ENCODE data around the gene ITSN2. TPM values are rescaled to one million over a fixed set of nuclear protein-coding genes. Genes with fewer than 3 reads are reported as not detected.

Gene ITSN2
- total RNA-seq, 1 donor from 2014 or later = 28.6 TPM

DNA sequence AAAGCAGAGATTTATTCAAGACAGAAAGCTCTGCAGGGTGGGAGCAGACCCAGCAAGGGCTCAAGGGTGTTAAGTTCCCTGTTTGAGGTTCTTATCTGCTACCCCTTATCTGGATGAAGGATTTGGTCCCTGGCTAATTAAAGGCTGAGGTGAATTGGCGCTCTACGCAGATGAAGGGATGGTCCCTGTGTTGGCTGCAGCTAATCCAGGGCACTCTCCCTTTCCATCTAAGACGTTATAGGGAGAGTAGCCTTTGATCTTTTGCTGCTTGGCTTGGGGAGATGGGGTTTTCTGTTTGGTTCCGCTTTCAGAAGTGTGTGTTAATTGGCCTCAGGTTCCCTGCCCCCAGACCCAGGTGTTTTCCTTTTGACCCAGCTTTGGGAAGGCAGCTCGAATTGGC is 168.5 kb downstream of the ITSN2 start:
- TF ChIP-seq, protein P1, sequence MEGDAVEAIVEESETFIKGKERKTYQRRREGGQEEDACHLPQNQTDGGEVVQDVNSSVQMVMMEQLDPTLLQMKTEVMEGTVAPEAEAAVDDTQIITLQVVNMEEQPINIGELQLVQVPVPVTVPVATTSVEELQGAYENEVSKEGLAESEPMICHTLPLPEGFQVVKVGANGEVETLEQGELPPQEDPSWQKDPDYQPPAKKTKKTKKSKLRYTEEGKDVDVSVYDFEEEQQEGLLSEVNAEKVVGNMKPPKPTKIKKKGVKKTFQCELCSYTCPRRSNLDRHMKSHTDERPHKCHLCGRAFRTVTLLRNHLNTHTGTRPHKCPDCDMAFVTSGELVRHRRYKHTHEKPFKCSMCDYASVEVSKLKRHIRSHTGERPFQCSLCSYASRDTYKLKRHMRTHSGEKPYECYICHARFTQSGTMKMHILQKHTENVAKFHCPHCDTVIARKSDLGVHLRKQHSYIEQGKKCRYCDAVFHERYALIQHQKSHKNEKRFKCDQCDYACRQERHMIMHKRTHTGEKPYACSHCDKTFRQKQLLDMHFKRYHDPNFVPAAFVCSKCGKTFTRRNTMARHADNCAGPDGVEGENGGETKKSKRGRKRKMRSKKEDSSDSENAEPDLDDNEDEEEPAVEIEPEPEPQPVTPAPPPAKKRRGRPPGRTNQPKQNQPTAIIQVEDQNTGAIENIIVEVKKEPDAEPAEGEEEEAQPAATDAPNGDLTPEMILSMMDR (IDR thresholded peaks at IDR 0.05) = no peak
- no peaks in the 10 kb centered on the region for H3K27me3 Mint-ChIP-seq (ENCODE audit: low read depth)
- no peak for DNase-seq (ENCODE audit: low spot score)
- peaks cover 25% of the 10 kb centered on the region for H3K9me3 Mint-ChIP-seq (ENCODE audit: low read depth)
- H3K4me3 Mint-ChIP-seq (ENCODE audit: unreplicated experiment) = no peak overlapping the region
- no peaks in the 10 kb centered on the region for H3K4me1 Mint-ChIP-seq (ENCODE audit: low read depth)
- no peak overlapping the region for H3K27ac Mint-ChIP-seq (ENCODE audit: unreplicated experiment)
- peaks cover 9% of the 10 kb centered on the region for H3K36me3 Mint-ChIP-seq (ENCODE audit: low read depth)

DNA sequence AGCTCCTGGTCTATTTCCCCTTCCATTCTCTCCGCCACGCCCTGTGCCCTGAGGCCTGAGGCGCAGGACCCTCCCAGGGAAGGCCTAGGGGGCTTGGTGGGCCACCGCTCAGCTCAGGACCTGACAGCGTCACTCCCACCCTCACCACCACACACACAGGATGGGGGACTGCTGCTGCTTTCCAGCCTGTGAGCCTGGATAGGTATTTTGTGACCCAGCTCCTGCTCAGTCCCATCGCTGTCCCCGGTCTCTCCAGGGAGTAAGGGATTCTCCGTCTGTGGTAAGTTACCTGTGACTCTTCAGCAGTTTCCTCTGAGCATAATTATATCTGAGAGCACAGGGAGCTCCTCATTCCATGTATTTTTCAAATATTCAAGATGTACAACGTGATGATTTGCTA is 169.2 kb downstream of the ITSN2 start:
- H3K27me3 Mint-ChIP-seq (ENCODE audit: low read depth) = no peaks in the 10 kb centered on the region
- no peaks in the 10 kb centered on the region for H3K4me1 Mint-ChIP-seq (ENCODE audit: low read depth)
- H3K4me3 Mint-ChIP-seq (ENCODE audit: unreplicated experiment) = no peak overlapping the region
- peaks cover 18% of the 10 kb centered on the region for H3K9me3 Mint-ChIP-seq (ENCODE audit: low read depth)
- TF ChIP-seq, protein P1 (IDR thresholded peaks at IDR 0.05) = no peak
- H3K36me3 Mint-ChIP-seq (ENCODE audit: low read depth) = peaks cover 9% of the 10 kb centered on the region
- DNase-seq (ENCODE audit: low spot score) = no peak
- no peak overlapping the region for H3K27ac Mint-ChIP-seq (ENCODE audit: unreplicated experiment)

DNA sequence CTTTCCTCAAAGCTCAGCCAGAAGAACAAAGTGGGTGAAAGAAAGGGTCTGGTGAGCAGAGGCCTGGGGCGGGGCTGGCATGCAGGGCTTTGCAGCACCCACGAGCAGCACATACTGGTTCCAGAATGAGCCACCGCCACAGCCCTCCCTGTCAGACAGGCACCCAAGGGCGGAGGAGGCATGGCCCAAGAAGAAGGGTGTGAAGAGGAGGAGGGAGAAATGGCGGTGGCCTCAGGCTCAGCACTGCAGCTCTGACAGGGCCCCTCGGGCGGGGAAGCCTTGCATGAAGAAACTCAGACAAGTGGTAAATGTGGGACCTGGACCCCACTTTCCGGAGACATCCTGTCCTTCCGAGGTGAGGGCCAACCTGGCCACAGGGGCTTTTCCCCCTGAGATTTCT is 169.8 kb downstream of the ITSN2 start:
- Mint-ChIP-seq H3K27ac (ENCODE audit: unreplicated experiment) (no peak overlapping the region), H3K36me3 (ENCODE audit: low read depth) (peaks cover 9% of the 10 kb centered on the region), H3K4me3 (ENCODE audit: unreplicated experiment) (no peak overlapping the region), H3K9me3 (ENCODE audit: low read depth) (peaks cover 18% of the 10 kb centered on the region), H3K27me3 (ENCODE audit: low read depth) (no peaks in the 10 kb centered on the region), H3K4me1 (ENCODE audit: low read depth) (no peaks in the 10 kb centered on the region)
- no peak for DNase-seq (ENCODE audit: low spot score)
- TF ChIP-seq, protein P1 (IDR thresholded peaks at IDR 0.05) = no peak

DNA sequence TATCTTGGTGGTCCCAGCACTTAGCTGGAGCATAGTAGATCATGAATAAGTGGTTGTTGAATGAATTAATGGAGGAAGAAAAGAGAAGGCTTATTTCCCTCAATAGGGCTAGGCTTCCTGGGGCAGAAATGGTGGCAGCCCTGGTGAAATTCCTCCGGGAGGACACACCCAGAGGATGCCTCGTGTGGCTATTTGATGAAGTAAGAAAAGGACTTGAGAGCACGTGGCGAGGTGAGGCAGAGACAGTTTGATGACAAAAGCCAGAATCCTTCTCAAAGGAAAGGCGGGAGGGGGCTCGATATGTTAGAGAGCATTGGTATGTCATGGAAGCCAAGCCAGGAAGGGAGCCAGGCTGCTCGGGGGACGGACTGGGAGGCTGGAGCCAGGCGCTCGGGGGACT is 170.8 kb downstream of the ITSN2 start:
- Mint-ChIP-seq H3K36me3 (ENCODE audit: low read depth) (peaks cover 9% of the 10 kb centered on the region), H3K27ac (ENCODE audit: unreplicated experiment) (no peak overlapping the region), H3K27me3 (ENCODE audit: low read depth) (no peaks in the 10 kb centered on the region), H3K4me1 (ENCODE audit: low read depth) (no peaks in the 10 kb centered on the region), H3K9me3 (ENCODE audit: low read depth) (peaks cover 16% of the 10 kb centered on the region), H3K4me3 (ENCODE audit: unreplicated experiment) (no peak overlapping the region)
- TF ChIP-seq, protein P1 (IDR thresholded peaks at IDR 0.05) = no peak
- DNase-seq (ENCODE audit: low spot score) = no peak

DNA sequence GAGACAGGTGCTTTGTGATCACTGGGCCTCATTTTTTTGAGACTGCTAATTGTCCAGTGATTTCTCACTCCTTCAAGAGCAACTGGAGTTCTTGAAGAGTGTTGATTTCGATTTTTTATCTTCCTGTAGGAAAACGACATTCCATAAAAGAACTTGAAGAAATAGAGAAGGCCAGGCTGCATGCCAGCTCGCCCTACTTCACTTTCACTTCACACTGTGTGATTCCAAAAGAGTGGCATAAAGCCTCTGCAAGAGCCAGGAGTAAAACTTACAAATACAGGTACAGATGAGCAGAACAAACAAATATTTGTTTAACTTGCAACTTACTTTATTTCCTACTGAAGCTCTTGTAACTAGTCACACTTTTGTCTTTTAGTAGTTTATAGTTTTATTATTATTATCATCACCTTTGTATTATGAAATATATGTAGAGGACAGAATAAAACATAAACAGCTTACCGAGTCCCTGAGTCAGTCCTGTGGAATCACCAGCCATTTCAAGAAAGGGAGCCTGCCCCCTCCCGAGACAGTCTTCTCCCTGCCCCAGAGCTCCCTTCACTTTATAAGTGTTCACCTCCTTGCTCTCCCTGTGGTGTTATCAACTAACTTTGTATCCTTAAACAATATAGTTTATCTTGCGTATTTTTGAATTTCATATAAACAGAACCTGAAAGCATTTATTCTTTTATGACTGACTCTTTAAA is 176.8 kb downstream of the ITSN2 start:
- DNase-seq (ENCODE audit: low spot score) = no peak
- H3K27ac Mint-ChIP-seq (ENCODE audit: unreplicated experiment) = no peak overlapping the region
- H3K9me3 Mint-ChIP-seq (ENCODE audit: low read depth) = peaks cover 12% of the 10 kb centered on the region
- no peaks in the 10 kb centered on the region for H3K4me1 Mint-ChIP-seq (ENCODE audit: low read depth)
- peaks cover 9% of the 10 kb centered on the region for H3K36me3 Mint-ChIP-seq (ENCODE audit: low read depth)
- H3K27me3 Mint-ChIP-seq (ENCODE audit: low read depth) = no peaks in the 10 kb centered on the region
- TF ChIP-seq, protein P1 (IDR thresholded peaks at IDR 0.05) = no peak
- no peak overlapping the region for H3K4me3 Mint-ChIP-seq (ENCODE audit: unreplicated experiment)

All from chondrocyte (in vitro differentiated cells).